ENCODE measurements around the gene GSTA4.
"Not testable (repeated sequence)": the region's sequence is repeated elsewhere in the genome, so short reads cannot be mapped to it uniquely, and the experiment has no call there.

The GSTA4 gene

DNA sequence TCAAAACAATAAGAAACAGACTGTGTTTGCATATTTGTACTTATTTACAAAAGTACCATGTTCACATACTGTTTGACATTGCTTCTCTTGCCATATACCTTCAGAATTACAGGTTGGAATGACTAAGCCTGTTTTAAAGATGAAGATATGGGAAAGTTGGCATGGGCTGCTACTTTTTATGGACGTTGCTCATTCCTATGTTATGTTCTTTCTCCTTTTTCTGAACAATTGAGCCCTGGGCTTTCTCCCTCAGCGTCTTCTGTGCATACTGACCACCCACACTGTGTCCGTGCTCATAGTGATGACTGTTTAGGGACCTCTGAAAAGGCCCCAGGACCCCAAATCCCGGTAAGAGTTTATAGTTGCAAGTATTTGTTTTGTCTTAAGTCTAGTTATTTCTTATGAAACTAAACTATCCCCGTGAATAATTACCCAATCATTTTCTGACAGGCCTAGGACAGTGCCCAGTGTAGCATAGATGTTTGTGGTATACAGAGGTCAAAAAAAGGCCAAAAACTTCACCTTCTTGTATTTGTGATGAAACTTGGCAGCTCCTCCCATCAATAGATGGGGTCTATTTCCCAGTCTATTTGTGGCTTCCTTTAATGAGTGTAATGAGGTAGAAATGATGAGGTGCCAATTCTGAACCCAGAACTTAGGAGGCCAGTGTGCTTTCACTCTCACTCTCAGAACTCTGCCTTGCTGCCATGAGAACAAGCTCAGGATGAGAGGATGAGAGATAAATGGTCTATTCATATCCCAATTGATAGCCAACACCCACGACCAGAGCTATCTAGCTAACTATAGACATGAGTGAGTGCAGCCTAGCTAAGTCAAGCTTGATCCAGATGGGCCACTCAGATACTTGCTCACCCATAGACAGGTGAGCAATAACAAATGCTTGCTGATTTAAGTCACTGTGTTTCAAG is 40.9 kb downstream of the GSTA4 start:
- Histone ChIP-seq H3K4me3 (ENCODE audit: low read depth in 1 of 2, low read length in 2 of 2) (no peak overlapping the region), H3K36me3 (ENCODE audit: control insufficient read depth in 1 of 2, insufficient read depth in 2 of 2, low read length in 2 of 2) (no peaks in the 10 kb centered on the region), H3K27ac (ENCODE audit: low read length) (no peak overlapping the region), H3K9me3 (ENCODE audit: control insufficient read depth in 1 of 2, low read length in 2 of 2) (no peaks in the 10 kb centered on the region), H3K4me1 (ENCODE audit: control insufficient read depth in 1 of 2, insufficient read depth in 2 of 2, low read length in 2 of 2) (no peaks in the 10 kb centered on the region), H3K27me3 (ENCODE audit: low read depth, low read length) (no peaks in the 10 kb centered on the region)

DNA sequence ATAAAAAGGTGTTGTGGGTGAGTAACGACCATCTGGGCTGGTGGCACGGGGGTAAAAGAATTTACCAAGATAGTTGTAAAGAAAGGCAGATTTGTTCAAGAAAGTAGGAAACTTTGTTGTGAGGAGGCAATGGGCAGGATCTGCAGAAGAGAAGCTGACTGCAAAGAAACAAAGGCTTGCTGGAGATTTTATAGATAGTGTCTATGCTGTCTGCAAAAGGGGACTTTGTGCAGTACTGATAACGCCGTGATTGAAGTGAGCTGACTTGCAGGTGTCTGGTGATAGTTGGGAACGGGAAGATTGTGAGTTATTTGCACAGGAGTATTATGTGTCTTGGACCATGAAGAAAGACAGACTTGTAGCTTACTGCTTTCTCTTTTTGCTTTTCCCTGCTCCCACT is 48.8 kb downstream of the GSTA4 start:
- H3K27me3 ChIP-seq (ENCODE audit: low read depth, low read length) = no peaks in the 10 kb centered on the region
- H3K9me3 ChIP-seq (ENCODE audit: control insufficient read depth in 1 of 2, low read length in 2 of 2) = no peaks in the 10 kb centered on the region
- H3K36me3 ChIP-seq (ENCODE audit: control insufficient read depth in 1 of 2, insufficient read depth in 2 of 2, low read length in 2 of 2) = no peaks in the 10 kb centered on the region
- H3K4me1 ChIP-seq (ENCODE audit: control insufficient read depth in 1 of 2, insufficient read depth in 2 of 2, low read length in 2 of 2) = no peaks in the 10 kb centered on the region
- H3K4me3 ChIP-seq (ENCODE audit: low read depth in 1 of 2, low read length in 2 of 2) = no peak overlapping the region
- no peak overlapping the region for H3K27ac ChIP-seq (ENCODE audit: low read length)

DNA sequence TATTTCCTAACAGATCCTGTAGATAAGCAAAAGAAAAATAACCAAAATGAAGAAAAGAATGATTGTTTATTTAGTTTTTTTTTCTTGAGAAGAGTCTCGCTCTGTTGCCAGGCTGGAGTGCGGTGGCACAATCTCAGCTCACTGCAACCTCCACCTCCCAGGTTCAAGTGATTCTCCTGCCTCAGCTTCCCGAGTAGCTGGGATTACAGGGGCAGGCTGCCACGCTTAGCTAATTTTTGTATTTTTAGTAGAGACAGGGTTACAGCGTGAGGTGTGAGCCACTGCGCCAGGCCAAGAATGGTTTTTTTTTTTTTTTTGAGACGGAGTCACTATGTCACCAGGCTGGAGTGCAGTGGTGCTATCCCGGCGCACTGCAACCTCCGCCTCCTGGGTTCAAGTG is 52.3 kb downstream of the GSTA4 start:
- not testable (repeated sequence) for H3K4me3 ChIP-seq (ENCODE audit: low read depth in 1 of 2, low read length in 2 of 2); H3K9me3 ChIP-seq (ENCODE audit: control insufficient read depth in 1 of 2, low read length in 2 of 2); H3K27ac ChIP-seq (ENCODE audit: low read length)

DNA sequence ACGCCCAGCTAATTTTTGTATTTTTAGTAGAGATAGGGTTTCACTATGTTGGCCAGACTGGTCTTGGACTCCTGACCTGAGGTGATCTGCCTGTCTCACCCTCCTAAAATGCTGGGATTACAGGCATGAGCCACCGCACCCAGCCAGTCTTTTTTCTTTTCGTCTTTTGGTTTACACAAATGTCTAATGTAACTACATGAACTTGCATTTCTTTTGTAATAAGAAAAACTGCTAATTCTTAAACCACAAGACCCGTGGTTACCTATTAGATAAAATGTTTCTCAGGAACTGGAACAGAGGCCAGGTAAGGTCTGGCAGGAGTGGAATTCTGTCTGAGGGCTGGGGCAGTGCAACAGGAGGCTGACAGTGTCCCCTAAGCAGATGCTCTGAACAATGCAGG is 52.9 kb downstream of the GSTA4 start:
- H3K4me1 ChIP-seq (ENCODE audit: control insufficient read depth in 1 of 2, insufficient read depth in 2 of 2, low read length in 2 of 2) = no peaks in the 10 kb centered on the region
- H3K9me3 ChIP-seq (ENCODE audit: control insufficient read depth in 1 of 2, low read length in 2 of 2) = no peaks in the 10 kb centered on the region
- no peak overlapping the region for H3K4me3 ChIP-seq (ENCODE audit: low read depth in 1 of 2, low read length in 2 of 2)
- no peaks in the 10 kb centered on the region for H3K36me3 ChIP-seq (ENCODE audit: control insufficient read depth in 1 of 2, insufficient read depth in 2 of 2, low read length in 2 of 2)
- no peak overlapping the region for H3K27ac ChIP-seq (ENCODE audit: low read length)
- no peaks in the 10 kb centered on the region for H3K27me3 ChIP-seq (ENCODE audit: low read depth, low read length)

More for the DNA sequence above, 52.3 kb downstream of the GSTA4 start:
- not testable (repeated sequence) for H3K4me1 ChIP-seq (ENCODE audit: control insufficient read depth in 1 of 2, insufficient read depth in 2 of 2, low read length in 2 of 2); H3K36me3 ChIP-seq (ENCODE audit: control insufficient read depth in 1 of 2, insufficient read depth in 2 of 2, low read length in 2 of 2); H3K27me3 ChIP-seq (ENCODE audit: low read depth, low read length)

- Histone ChIP-seq H3K27me3 (ENCODE audit: low read depth, low read length) (no peaks in the 10 kb centered on the region), H3K27ac (ENCODE audit: low read length) (no peak overlapping the region), H3K9me3 (ENCODE audit: control insufficient read depth in 1 of 2, low read length in 2 of 2) (no peaks in the 10 kb centered on the region), H3K4me1 (ENCODE audit: control insufficient read depth in 1 of 2, insufficient read depth in 2 of 2, low read length in 2 of 2) (no peaks in the 10 kb centered on the region), H3K4me3 (ENCODE audit: low read depth in 1 of 2, low read length in 2 of 2) (no peak overlapping the region), H3K36me3 (ENCODE audit: control insufficient read depth in 1 of 2, insufficient read depth in 2 of 2, low read length in 2 of 2) (no peaks in the 10 kb centered on the region)
Measured at GRCh38 chr6:52937908-52938307, 57.2 kb downstream of the GSTA4 start.

GRCh38 chr6:52933778-52934177 is 61.3 kb downstream of the GSTA4 start:
- no peaks in the 10 kb centered on the region for H3K27me3 ChIP-seq (ENCODE audit: low read depth, low read length)
- H3K9me3 ChIP-seq (ENCODE audit: control insufficient read depth in 1 of 2, low read length in 2 of 2) = no peaks in the 10 kb centered on the region
- H3K36me3 ChIP-seq (ENCODE audit: control insufficient read depth in 1 of 2, insufficient read depth in 2 of 2, low read length in 2 of 2) = no peaks in the 10 kb centered on the region
- H3K4me1 ChIP-seq (ENCODE audit: control insufficient read depth in 1 of 2, insufficient read depth in 2 of 2, low read length in 2 of 2) = no peaks in the 10 kb centered on the region
- no peak overlapping the region for H3K4me3 ChIP-seq (ENCODE audit: low read depth in 1 of 2, low read length in 2 of 2)
- H3K27ac ChIP-seq (ENCODE audit: low read length) = no peak overlapping the region

DNA sequence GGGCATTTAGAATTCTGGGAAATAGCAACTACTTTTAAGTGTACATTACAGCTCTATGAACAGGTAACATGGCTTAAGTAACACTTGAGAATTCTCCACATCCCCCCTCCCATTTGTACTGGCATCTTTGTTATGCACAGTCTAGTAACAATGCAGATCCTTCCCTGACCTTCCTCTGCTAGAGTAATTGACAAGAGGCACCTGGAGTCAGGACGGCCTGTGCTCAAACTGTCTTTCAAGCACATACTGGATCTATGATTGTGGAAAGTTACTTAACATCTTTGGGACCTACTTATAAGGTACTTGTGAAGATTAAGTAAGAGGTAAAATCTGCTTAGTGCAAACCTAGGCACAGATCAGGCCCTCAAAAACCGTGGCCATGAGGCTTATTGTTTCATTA is 63.7 kb downstream of the GSTA4 start:
- Histone ChIP-seq H3K4me1 (ENCODE audit: control insufficient read depth in 1 of 2, insufficient read depth in 2 of 2, low read length in 2 of 2) (peaks cover 0 to 3% of the 10 kb centered on the region in 2 donors), H3K4me3 (ENCODE audit: low read depth in 1 of 2, low read length in 2 of 2) (no peak overlapping the region), H3K36me3 (ENCODE audit: control insufficient read depth in 1 of 2, insufficient read depth in 2 of 2, low read length in 2 of 2) (no peaks in the 10 kb centered on the region), H3K9me3 (ENCODE audit: control insufficient read depth in 1 of 2, low read length in 2 of 2) (no peaks in the 10 kb centered on the region), H3K27me3 (ENCODE audit: low read depth, low read length) (no peaks in the 10 kb centered on the region), H3K27ac (ENCODE audit: low read length) (no peak overlapping the region)

DNA sequence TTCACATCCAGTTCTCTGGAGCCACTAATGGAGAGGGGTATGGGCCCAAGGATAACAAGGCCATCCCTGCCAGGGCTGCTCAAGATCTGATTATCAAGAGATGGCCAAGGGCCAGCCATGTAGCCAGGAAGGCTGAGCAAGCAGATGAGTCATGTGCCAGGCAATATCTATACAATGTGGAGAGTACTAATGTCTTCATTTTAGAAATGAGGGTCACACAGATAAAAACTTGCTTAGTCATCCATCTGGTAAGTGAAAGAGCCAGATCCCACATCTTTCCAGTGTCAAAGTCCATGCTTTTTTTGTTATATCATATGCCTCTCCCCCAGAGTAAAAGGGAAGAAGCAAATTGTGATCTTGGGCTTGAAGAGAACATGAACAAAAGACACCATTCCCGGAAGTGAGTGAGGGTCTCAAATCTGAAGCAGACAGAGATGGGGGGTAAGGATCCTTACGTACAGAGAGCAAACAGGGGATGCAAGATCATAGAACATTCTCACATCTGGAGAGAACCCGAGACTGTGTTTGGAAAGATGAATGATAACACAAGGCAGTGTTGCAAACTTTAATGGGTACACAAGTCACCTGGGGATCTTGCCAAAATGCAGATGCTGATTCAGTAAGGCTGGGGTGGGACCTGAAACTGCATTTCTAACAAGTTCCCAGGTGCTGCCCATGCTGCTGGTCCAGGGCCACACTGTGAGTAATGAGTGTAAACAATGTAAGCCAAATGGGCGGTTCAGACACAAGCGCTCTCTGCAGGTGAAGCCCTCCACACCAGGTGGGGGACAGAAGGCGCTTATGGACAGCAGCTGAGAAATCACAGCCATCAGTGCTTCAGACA is 65.5 kb downstream of the GSTA4 start:
- no peak overlapping the region for H3K4me3 ChIP-seq (ENCODE audit: low read depth in 1 of 2, low read length in 2 of 2)
- no peaks in the 10 kb centered on the region for H3K27me3 ChIP-seq (ENCODE audit: low read depth, low read length)
- no peaks in the 10 kb centered on the region for H3K9me3 ChIP-seq (ENCODE audit: control insufficient read depth in 1 of 2, low read length in 2 of 2)
- H3K36me3 ChIP-seq (ENCODE audit: control insufficient read depth in 1 of 2, insufficient read depth in 2 of 2, low read length in 2 of 2) = no peaks in the 10 kb centered on the region
- H3K4me1 ChIP-seq (ENCODE audit: control insufficient read depth in 1 of 2, insufficient read depth in 2 of 2, low read length in 2 of 2) = peaks cover 0 to 3% of the 10 kb centered on the region in 2 donors
- H3K27ac ChIP-seq (ENCODE audit: low read length) = no peak overlapping the region
